HAP-1 (cell line): ENCODE results near the gene ZFYVE28.
A peak's percentile ranks its signal among the peaks of the same experiment; 100 is the strongest.
"Not testable (repeated sequence)": the region's sequence is repeated elsewhere in the genome, so short reads cannot be mapped to it uniquely, and the experiment has no call there.

ENCODE experiments used
- DNase-seq, 2 experiments: peaks; one replicate each; pipeline ENCODE4 v3.0.0-alpha.2; 2016 to 2020; ENCODE audit warnings: low spot score in 2 of 2
- H3K27me3 ChIP-seq: fragments of 250-450 bp; sonication (Bioruptor Pico); 2 replicates; pipeline ENCODE4 v1.5.1; 2020; ENCODE audit warnings: low read depth, mild to moderate bottlenecking, moderate library complexity
- H3K36me3 ChIP-seq: fragments of 250-450 bp; sonication (Bioruptor Pico); replicated peaks from 2 replicates; pipeline ENCODE4 v1.5.1; 2020; ENCODE audit warnings: mild to moderate bottlenecking
- H3K4me1 ChIP-seq: fragments of 250-450 bp; sonication (Bioruptor Pico); 2 replicates; pipeline ENCODE4 v1.5.1; 2020; ENCODE audit warnings: mild to moderate bottlenecking
- H3K4me3 ChIP-seq: fragments of 250-450 bp; sonication (Bioruptor Pico); 2 replicates; pipeline ENCODE4 v1.5.1; 2020; ENCODE audit warnings: mild to moderate bottlenecking, moderate library complexity
- H3K9me3 ChIP-seq: fragments of 250-450 bp; sonication (Bioruptor Pico); 2 replicates; pipeline ENCODE4 v1.5.1; 2020; ENCODE audit warnings: mild to moderate bottlenecking, moderate library complexity
- in situ Hi-C: fragments of 300-500 bp; cut with MboI; formaldehyde crosslinking; loops from 3 replicates; pipeline ENCODE4 v1.14.3; 2020; ENCODE audit warnings: low sequenced_read_pairs, inconsistent platforms, mixed read lengths

The ZFYVE28 gene

GRCh38 chr4:2417765-2418649 is at the start of gene ZFYVE28:
Gene ZFYVE28, minus strand, starts transcription at chr4:2418645. Its CDS starts 322 bp downstream, at chr4:2418323.
- DNase-seq, result peak in 1 of 2 experiments; percentile 42
- Histone ChIP-seq H3K36me3 (no peaks in the 10 kb centered on the region), H3K4me3 (peak within 1 kb of the TSS; percentile 41), H3K27me3 (peaks cover 45% of the 10 kb centered on the region), H3K9me3 (no peaks in the 10 kb centered on the region), H3K4me1 (no peaks in the 10 kb centered on the region; the same call in 1 of the 2 replicates)
- in situ Hi-C loops, result no loop called here

GRCh38 chr4:2465544-2465943 is 47.1 kb upstream of the ZFYVE28 start:
- H3K27me3 ChIP-seq, H3K9me3 ChIP-seq, H3K36me3 ChIP-seq, DNase-seq, H3K4me3 ChIP-seq, in situ Hi-C loops: not testable (repeated sequence)
- H3K4me1 ChIP-seq, result peaks cover 15% of the 10 kb centered on the region

GRCh38 chr4:2465032-2465431 is 46.6 kb upstream of the ZFYVE28 start:
- no peaks in the 10 kb centered on the region for H3K27me3 ChIP-seq

GRCh38 chr4:2462992-2463762 is 44.7 kb upstream of the ZFYVE28 start:
- Histone ChIP-seq H3K27me3 (no peaks in the 10 kb centered on the region), H3K4me3 (peak overlapping the region; percentile 21; the same call in 1 of the 2 replicates), H3K9me3 (no peaks in the 10 kb centered on the region), H3K36me3 (no peaks in the 10 kb centered on the region), H3K4me1 (peaks cover 11% of the 10 kb centered on the region)
- in situ Hi-C loops, result no loop called here
- no peak for DNase-seq

More at GRCh38 chr4:2465032-2465431, 46.6 kb upstream of the ZFYVE28 start:
- no peak for DNase-seq
- H3K4me1 ChIP-seq, result peaks cover 11% of the 10 kb centered on the region
- peaks cover 7% of the 10 kb centered on the region for H3K36me3 ChIP-seq
- no peak overlapping the region for H3K4me3 ChIP-seq
- in situ Hi-C loops, result no loop called here
- no peaks in the 10 kb centered on the region for H3K9me3 ChIP-seq

- peak overlapping the region; percentile 21 for H3K4me3 ChIP-seq
- in situ Hi-C loops, result no loop called here
- peaks cover 11% of the 10 kb centered on the region for H3K4me1 ChIP-seq
- no peaks in the 10 kb centered on the region for H3K27me3 ChIP-seq
- no peaks in the 10 kb centered on the region for H3K9me3 ChIP-seq
- peak; percentile 57 to 77 for DNase-seq
- no peaks in the 10 kb centered on the region for H3K36me3 ChIP-seq
These were observed 44.0 kb upstream of the ZFYVE28 start for GRCh38 chr4:2462218-2462991.

GRCh38 chr4:2461246-2461960 is 43.0 kb upstream of the ZFYVE28 start:
- no peak for DNase-seq
- in situ Hi-C loops, result no loop called here
- peaks cover 8% of the 10 kb centered on the region for H3K4me1 ChIP-seq

GRCh38 chr4:2459589-2460349 is 41.3 kb upstream of the ZFYVE28 start:
- no peak overlapping the region for H3K4me3 ChIP-seq
- in situ Hi-C loops, result no loop called here
- H3K4me1 ChIP-seq, result peaks cover 8% of the 10 kb centered on the region
- H3K27me3 ChIP-seq, result no peaks in the 10 kb centered on the region
- DNase-seq, result no peak
- H3K36me3 ChIP-seq, result no peaks in the 10 kb centered on the region
- no peaks in the 10 kb centered on the region; the same call in 1 of the 2 replicates for H3K9me3 ChIP-seq

More at GRCh38 chr4:2461246-2461960, 43.0 kb upstream of the ZFYVE28 start:
- Histone ChIP-seq H3K36me3 (no peaks in the 10 kb centered on the region), H3K9me3 (no peaks in the 10 kb centered on the region), H3K27me3 (no peaks in the 10 kb centered on the region), H3K4me3 (no peak overlapping the region)

GRCh38 chr4:2458546-2459491 is 40.4 kb upstream of the ZFYVE28 start:
- Histone ChIP-seq H3K27me3 (no peaks in the 10 kb centered on the region), H3K4me1 (peaks cover 8% of the 10 kb centered on the region), H3K4me3 (no peak overlapping the region), H3K9me3 (no peaks in the 10 kb centered on the region; the same call in 1 of the 2 replicates), H3K36me3 (no peaks in the 10 kb centered on the region)
- no peak for DNase-seq
- in situ Hi-C loops, result no loop called here

- no peak overlapping the region for H3K4me3 ChIP-seq
- DNase-seq, result no peak
- H3K9me3 ChIP-seq, result no peaks in the 10 kb centered on the region; the same call in 1 of the 2 replicates
- in situ Hi-C loops, result no loop called here
- no peaks in the 10 kb centered on the region for H3K27me3 ChIP-seq
- H3K36me3 ChIP-seq, result no peaks in the 10 kb centered on the region
- peaks cover 8% of the 10 kb centered on the region for H3K4me1 ChIP-seq
These were observed 39.2 kb upstream of the ZFYVE28 start for GRCh38 chr4:2457481-2458295.

GRCh38 chr4:2451821-2452785 is 33.7 kb upstream of the ZFYVE28 start:
- no peak for DNase-seq
- Histone ChIP-seq H3K4me3 (no peak overlapping the region), H3K27me3 (no peaks in the 10 kb centered on the region), H3K36me3 (no peaks in the 10 kb centered on the region), H3K4me1 (no peaks in the 10 kb centered on the region), H3K9me3 (no peaks in the 10 kb centered on the region; the same call in 1 of the 2 replicates)
- in situ Hi-C loops, result no loop called here
